Lung microvascular endothelial cell (primary cell): ENCODE data around the gene WWOX. TPM values are rescaled to one million over a fixed set of nuclear protein-coding genes. Genes with fewer than 3 reads are reported as not detected.

Experiments used
- DNase-seq, 2 donors: peaks; one replicate each; pipeline versions ENCODE4 v3.0.0 to v3.0.0-alpha.2; 2010; ENCODE audit warnings: low read depth in 2 of 2
- total RNA-seq: library from RNA; depleted of rRNA; stranded (reverse); fragments of >200 nt; gene quantifications from 2 replicates; pipeline ENCODE4 v1.2.1, GENCODE V29; 2014

Gene WWOX
- total RNA-seq, 1 donor from 2014 or later, result 8.7 TPM

- no peak for DNase-seq
Measured at GRCh38 chr16:78433116-78433515, 333.7 kb downstream of the WWOX start.

- no peak for DNase-seq
Measured at GRCh38 chr16:78434401-78434800, 334.9 kb downstream of the WWOX start.

- no peak for DNase-seq
Measured at GRCh38 chr16:78435260-78435659, 335.8 kb downstream of the WWOX start.

GRCh38 chr16:78436023-78436422 is 336.6 kb downstream of the WWOX start:
- no peak for DNase-seq

GRCh38 chr16:78436846-78437245 is 337.4 kb downstream of the WWOX start:
- no peak for DNase-seq

GRCh38 chr16:78437352-78437968 is 338.0 kb downstream of the WWOX start:
- peak; percentile 29 to 30 for DNase-seq

- no peak for DNase-seq
Measured at GRCh38 chr16:78438219-78438618, 338.8 kb downstream of the WWOX start.

GRCh38 chr16:78438632-78439031 is 339.2 kb downstream of the WWOX start:
- DNase-seq, result no peak

GRCh38 chr16:78439646-78440045 is 340.2 kb downstream of the WWOX start:
- DNase-seq, result no peak

- no peak for DNase-seq
Measured at GRCh38 chr16:78441298-78441697, 341.8 kb downstream of the WWOX start.

GRCh38 chr16:78443542-78444364 is 344.3 kb downstream of the WWOX start:
- DNase-seq, result no peak

GRCh38 chr16:78445818-78446217 is 346.4 kb downstream of the WWOX start:
- no peak for DNase-seq

- DNase-seq, result no peak
Measured at GRCh38 chr16:78446486-78446885, 347.0 kb downstream of the WWOX start.

GRCh38 chr16:78446992-78447563 is 347.6 kb downstream of the WWOX start:
- DNase-seq, result no peak

- no peak for DNase-seq
Measured at GRCh38 chr16:78448658-78449271, 349.3 kb downstream of the WWOX start.

GRCh38 chr16:78450255-78450654 is 350.8 kb downstream of the WWOX start:
- DNase-seq, result no peak

- DNase-seq, result no peak
Measured at GRCh38 chr16:78452025-78452555, 352.6 kb downstream of the WWOX start.

- DNase-seq, result no peak
Measured at GRCh38 chr16:78455861-78456260, 356.4 kb downstream of the WWOX start.

- DNase-seq, result no peak
Measured at GRCh38 chr16:78458588-78458987, 359.1 kb downstream of the WWOX start.

GRCh38 chr16:78460428-78460827 is 361.0 kb downstream of the WWOX start:
- DNase-seq, result no peak

GRCh38 chr16:78461087-78461486 is 361.6 kb downstream of the WWOX start:
- no peak for DNase-seq
